Myocyte (in vitro differentiated cells): ENCODE results near the gene VEGFB. TPM values are rescaled to one million over a fixed set of nuclear protein-coding genes. Genes with fewer than 3 reads are reported as not detected.

ENCODE experiments used
- DNase-seq: peaks from one replicate; pipeline ENCODE4 v3.0.0-alpha.2; 2012; ENCODE audit warnings: low read depth
- total RNA-seq: library from RNA; depleted of rRNA; stranded (reverse); fragments of >200 nt; gene quantifications from 2 replicates; pipeline ENCODE4 v1.2.3, GENCODE V29; 2014

VEGFB gene
- total RNA-seq, 1 donor from 2014 or later = 65.8 TPM

GRCh38 chr11:64245797-64246620 lies 11.6 kb downstream of the VEGFB start:
- peak; percentile 99 for DNase-seq

GRCh38 chr11:64246621-64246870 lies 12.2 kb downstream of the VEGFB start:
- peak; percentile 41 for DNase-seq

- peak; percentile 93 for DNase-seq
Observed at GRCh38 chr11:64246871-64247728, 12.7 kb downstream of the VEGFB start, which contains the start of gene PPP1R14B. Gene PPP1R14B (minus strand): TSS chr11:64246943. CDS start chr11:64246673, 270 bp downstream.

GRCh38 chr11:64247729-64248531 lies 13.5 kb downstream of the VEGFB start:
- DNase-seq = no peak

- DNase-seq = no peak
Observed at GRCh38 chr11:64248578-64248977, 14.2 kb downstream of the VEGFB start.

- DNase-seq = no peak
Observed at GRCh38 chr11:64249038-64249437, 14.7 kb downstream of the VEGFB start.

- no peak for DNase-seq
Observed at GRCh38 chr11:64249563-64250414, 15.4 kb downstream of the VEGFB start.

GRCh38 chr11:64250415-64251015 lies 16.1 kb downstream of the VEGFB start:
- no peak for DNase-seq

- DNase-seq = peak; percentile 54
Observed at GRCh38 chr11:64251016-64251752, 16.8 kb downstream of the VEGFB start, which contains the start of gene PLCB3. Gene PLCB3 (plus strand): TSS chr11:64251530. CDS start chr11:64251650, 120 bp downstream.

- DNase-seq = no peak
Observed at GRCh38 chr11:64251753-64252002, 17.3 kb downstream of the VEGFB start.

GRCh38 chr11:64252003-64252872 lies 17.9 kb downstream of the VEGFB start:
- peak; percentile 42 for DNase-seq

GRCh38 chr11:64253043-64253442 lies 18.7 kb downstream of the VEGFB start:
- DNase-seq = no peak

GRCh38 chr11:64253481-64253880 lies 19.1 kb downstream of the VEGFB start:
- peak; percentile 63 for DNase-seq

GRCh38 chr11:64254326-64254725 lies 19.9 kb downstream of the VEGFB start:
- no peak for DNase-seq

- DNase-seq = no peak
Observed at GRCh38 chr11:64255135-64256128, 21.0 kb downstream of the VEGFB start.

- DNase-seq = no peak
Observed at GRCh38 chr11:64256300-64256699, 21.9 kb downstream of the VEGFB start.

GRCh38 chr11:64258356-64258755 lies 24.0 kb downstream of the VEGFB start:
- DNase-seq = no peak
